NCI-H460 (cell line): ENCODE results near the gene RASAL3. TPM values are rescaled to one million over a fixed set of nuclear protein-coding genes. Genes with fewer than 3 reads are reported as not detected.
A peak's percentile ranks its signal among the peaks of the same experiment; 100 is the strongest.

ENCODE experiments used
- DNase-seq: peaks from one replicate; pipeline ENCODE4 v3.0.0-alpha.2; 2016; ENCODE audit warnings: low read depth; ENCODE audit errors: extremely low read depth
- total RNA-seq: library from RNA; depleted of rRNA; stranded (reverse); fragments of >200 nt; shearing (Covaris generic); gene quantifications from 2 replicates; pipeline ENCODE4 v1.2.3, GENCODE V29; 2014

The RASAL3 gene
- total RNA-seq, 1 experiment from 2014 or later = not detected

- no peak for DNase-seq
Observed at GRCh38 chr19:15436012-15436825, 28.1 kb downstream of the RASAL3 start.

GRCh38 chr19:15433519-15434069 lies 30.8 kb downstream of the RASAL3 start:
- no peak for DNase-seq

GRCh38 chr19:15432629-15433518 lies 31.5 kb downstream of the RASAL3 start:
- peak; percentile 72 for DNase-seq

GRCh38 chr19:15432018-15432494 lies 32.3 kb downstream of the RASAL3 start:
- no peak for DNase-seq

DNA sequence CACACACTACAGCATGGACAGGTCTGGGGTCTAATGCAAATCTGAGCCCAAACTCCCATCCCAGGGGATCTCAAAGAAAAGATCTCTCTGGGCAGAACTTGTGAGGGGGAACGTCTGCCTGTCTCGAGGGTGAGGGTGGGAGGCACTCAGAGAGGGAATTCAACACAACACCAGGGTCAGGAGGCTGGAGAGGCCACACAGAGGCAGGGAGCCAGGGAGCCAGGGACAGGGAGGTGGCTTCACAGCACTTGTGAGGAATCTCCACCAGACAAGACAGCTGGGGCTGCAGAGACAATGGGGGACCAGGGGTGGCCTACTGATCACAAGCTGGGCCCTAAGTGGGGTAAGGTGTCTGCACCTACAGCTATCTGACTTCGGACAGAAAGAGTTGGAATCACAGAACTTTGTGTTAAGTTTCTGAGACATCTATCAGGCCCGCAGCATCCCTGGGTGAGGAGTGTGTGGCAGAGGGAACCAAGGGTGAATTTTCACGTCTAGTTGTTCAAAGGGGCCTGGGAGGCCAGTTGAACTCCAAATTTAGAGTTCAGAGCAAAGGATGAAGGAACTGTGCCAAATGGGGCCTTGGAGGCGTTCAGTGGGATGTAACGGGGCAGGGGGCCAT lies 32.8 kb downstream of the RASAL3 start:
- DNase-seq = no peak

DNA sequence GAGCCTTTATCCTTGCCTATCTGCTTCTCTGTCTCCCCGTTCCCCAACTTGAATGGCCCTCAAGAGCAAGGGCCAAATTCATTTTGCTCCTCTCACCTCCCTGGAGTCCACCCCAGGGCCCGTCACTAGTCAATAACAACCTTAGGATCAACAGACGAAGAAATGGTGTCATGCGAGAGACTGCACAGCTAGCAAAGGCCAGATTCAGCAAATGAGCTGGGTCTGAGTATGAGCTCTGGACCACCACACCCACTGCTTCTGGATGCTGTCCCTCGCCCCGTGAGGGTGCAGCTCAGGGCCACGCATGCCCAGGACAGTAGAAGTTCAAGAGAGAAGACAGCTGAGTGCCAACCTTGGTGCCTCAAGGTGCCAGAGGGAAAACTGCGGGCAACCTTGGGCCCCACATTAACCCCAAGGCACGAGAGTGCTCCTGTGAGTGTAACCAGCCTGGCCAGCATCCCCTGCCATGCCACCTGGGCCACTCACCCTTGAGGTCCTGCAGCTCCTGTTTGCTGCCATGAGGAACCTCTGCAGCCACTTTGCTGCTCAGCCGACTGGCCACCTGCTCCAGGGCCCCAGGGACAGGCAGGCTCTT lies 33.7 kb downstream of the RASAL3 start:
- no peak for DNase-seq

GRCh38 chr19:15429825-15430467 lies 34.4 kb downstream of the RASAL3 start:
- no peak for DNase-seq

- DNase-seq = no peak
Observed at GRCh38 chr19:15428956-15429824, 35.2 kb downstream of the RASAL3 start.

- no peak for DNase-seq
Observed at GRCh38 chr19:15427991-15428471, 36.3 kb downstream of the RASAL3 start.

GRCh38 chr19:15427350-15427700 lies 37.0 kb downstream of the RASAL3 start:
- DNase-seq = no peak

GRCh38 chr19:15426485-15427349 lies 37.6 kb downstream of the RASAL3 start:
- no peak for DNase-seq

DNA sequence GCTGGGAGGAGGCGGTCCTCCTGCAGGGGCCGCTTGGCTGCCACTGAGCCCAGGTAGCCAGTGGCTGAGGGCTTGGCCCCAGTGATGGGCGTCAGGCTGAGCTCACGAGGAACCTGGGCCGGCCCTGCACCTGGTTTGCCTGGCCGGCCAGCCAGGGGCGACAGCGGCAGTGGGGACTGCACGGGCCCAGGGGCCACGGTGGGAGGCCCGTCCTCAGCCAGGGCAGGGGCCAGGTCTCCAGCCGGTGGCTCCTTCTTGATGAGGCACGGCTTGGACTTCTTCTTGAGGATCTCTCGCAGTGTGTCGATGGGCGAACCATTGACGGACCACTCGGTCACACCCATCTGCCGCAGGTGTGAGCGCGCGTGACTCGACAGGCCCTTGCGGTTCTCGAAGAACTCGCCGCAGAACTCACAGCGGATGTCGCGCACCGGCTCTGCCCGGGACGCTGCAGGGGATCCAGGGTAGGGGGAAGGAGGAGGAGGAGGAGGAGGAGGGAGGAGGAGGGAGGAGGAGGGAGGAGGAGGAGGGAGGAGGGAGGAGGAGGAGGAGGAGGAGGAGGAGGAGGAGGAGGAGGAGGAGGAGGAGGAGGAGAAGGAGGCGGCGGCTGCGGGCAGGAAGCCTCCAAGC lies 38.9 kb downstream of the RASAL3 start:
- DNase-seq = no peak

DNA sequence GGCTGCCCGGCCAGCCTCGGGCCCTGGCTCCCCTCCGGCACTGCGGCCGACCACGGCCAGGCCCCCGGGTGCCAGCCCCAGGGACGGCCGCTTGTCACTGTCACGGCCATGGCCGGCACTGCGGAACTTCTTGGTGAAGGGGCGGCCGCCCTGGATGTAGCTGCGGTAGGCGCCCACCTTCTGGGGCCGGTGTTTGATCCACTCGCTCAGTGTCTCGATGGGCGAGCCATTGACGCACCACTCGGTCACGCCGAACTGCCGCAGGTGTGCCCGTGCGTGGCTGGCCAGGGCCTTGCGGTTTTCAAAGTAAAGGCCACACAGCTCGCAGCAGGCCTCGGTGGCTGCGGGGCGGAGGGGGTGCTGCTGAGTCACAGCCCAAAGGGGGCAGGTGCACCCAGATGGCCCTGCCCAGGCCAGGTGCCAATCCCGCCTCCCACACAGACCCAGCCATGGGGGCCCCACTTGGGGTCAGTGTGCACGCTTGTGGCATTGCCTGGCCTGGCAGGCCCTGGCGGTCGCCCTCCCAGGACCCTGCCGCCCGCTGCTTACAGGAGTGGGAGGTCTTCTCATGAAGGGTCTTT lies 39.6 kb downstream of the RASAL3 start:
- no peak for DNase-seq

DNA sequence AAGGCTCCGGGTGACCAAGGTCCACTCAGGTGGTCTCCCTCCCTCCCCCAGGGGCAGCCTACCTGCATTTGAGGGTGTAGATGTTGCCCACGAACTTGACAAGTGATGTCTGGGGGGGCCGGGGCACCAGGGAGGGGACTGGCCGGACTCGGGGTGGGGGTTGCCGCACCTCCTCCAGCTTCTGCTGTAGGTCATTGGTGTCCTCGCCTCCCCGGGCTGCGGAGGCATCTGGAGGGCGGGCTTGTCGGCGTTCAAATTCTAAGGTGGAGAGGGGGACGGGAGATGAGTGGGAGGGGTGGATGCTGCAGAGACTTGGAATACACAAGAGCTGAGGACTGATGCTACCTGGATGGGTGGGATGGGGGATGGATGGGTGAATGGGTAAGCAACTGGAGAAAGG lies 40.2 kb downstream of the RASAL3 start:
- no peak for DNase-seq

DNA sequence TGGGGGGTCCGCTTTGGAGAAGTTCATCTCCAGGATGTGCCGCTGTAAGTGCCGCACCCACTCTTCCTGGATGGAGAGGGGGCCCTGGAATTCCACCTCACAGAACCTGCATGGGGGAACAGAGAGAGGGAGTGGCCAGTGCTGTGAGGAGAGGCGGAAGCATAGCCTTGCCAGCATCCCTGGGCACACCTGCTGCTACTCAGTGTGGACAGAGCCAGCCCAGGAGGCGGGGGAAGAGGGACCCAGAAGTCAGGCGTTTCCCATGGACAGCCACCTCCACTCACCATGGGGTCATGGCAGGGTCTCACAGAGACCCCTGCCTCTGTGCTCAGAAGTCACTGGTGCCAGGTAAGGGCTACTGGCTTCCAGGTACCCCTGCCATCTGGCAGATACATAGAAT lies 41.2 kb downstream of the RASAL3 start:
- DNase-seq = no peak

DNA sequence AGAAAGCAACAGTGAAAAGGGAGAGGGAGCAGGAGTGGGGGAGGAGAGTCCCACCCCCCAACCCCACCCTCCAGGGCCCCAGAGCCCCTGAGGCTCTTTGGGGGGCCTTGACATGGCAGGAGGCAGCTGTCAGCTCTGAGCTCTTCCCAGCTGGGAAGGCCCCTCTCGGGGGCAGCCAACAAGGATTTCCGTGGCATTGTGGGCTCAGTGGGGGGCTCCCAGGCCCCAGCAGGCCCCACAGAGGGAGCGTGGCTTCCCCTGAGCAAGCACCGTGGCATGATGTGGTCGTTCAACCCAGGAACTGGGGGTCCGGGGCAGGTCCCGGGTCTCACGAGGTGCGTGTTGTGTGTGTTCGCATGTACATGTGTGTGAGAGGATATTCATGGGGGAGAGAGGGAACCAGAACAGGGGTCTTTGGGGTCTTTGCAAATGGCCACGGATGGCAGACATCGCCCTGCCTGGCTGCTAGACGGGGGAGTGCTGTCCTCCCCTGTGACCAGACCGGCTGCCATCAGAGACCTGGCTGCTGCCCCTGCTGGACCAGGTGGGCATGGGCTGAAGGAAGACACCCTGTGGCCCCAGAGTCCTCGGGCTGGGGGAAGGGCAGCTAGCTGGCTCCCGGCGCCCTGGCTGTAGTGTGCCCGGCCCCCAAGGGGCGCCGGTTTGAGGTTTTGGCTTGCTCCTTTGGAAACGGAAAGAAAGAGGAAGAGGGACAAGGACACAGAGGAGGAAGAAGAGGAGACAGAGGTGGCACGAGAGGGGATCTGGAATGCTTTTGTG lies 41.9 kb downstream of the RASAL3 start:
- DNase-seq = no peak
